ENCODE measurements around the gene CMA1.

DNA sequence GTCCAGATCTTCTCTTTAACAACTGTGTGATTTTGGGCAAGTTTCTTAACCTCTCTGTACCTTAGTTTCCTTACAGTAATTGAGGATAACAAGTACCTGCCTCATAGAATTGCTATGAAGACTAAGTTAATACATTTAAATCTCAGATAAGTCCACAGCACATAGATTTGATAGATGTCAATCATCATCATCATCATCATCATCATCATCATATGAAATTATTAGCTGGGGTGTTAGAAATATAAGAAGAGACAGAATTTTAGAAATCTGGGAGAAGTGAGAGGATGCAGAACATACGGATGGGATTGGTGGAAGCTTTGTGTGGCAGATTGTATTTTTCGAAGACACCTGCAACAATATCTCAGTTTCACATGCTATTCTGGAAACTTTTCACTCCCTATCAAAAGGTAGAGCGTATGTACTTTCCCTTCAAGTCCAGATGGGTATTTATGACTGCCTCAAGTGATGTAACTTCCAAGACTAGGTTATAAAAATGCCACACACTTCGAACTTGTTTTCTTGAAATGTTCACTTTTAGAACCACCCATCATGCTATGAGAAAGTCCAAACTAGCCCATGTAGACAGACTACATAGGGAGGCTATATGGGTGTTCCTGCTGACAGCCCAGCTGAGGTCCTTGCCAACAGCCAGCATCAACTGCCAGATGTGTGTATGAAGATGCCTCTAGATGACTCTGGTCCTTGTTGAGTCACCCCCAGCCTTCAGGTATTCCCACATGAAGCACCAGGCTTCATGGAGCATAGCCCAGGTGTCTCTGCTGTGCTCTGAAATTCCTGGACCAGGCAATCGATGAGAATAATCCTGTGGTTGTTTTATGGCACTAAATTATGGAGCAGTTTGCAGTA is 44.8 kb downstream of the CMA1 start:
- TF ChIP-seq, protein P1, sequence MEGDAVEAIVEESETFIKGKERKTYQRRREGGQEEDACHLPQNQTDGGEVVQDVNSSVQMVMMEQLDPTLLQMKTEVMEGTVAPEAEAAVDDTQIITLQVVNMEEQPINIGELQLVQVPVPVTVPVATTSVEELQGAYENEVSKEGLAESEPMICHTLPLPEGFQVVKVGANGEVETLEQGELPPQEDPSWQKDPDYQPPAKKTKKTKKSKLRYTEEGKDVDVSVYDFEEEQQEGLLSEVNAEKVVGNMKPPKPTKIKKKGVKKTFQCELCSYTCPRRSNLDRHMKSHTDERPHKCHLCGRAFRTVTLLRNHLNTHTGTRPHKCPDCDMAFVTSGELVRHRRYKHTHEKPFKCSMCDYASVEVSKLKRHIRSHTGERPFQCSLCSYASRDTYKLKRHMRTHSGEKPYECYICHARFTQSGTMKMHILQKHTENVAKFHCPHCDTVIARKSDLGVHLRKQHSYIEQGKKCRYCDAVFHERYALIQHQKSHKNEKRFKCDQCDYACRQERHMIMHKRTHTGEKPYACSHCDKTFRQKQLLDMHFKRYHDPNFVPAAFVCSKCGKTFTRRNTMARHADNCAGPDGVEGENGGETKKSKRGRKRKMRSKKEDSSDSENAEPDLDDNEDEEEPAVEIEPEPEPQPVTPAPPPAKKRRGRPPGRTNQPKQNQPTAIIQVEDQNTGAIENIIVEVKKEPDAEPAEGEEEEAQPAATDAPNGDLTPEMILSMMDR (tag by site-specific recombination; IDR thresholded peaks at IDR 0.05), result no peak
- TF ChIP-seq, protein P2, sequence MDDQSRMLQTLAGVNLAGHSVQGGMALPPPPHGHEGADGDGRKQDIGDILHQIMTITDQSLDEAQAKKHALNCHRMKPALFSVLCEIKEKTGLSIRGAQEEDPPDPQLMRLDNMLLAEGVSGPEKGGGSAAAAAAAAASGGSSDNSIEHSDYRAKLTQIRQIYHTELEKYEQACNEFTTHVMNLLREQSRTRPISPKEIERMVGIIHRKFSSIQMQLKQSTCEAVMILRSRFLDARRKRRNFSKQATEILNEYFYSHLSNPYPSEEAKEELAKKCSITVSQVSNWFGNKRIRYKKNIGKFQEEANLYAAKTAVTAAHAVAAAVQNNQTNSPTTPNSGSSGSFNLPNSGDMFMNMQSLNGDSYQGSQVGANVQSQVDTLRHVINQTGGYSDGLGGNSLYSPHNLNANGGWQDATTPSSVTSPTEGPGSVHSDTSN (CRISPR knock-in tag; IDR thresholded peaks at IDR 0.05), result no peak
- no peak for TF ChIP-seq ZNF350 (tag by site-specific recombination; IDR thresholded peaks at IDR 0.05)
- no peak for TF ChIP-seq ZNF558 (tag by site-specific recombination; IDR thresholded peaks at IDR 0.05)
- no peak for TF ChIP-seq ZNF2 (tag by site-specific recombination; IDR thresholded peaks at IDR 0.05)
- TF ChIP-seq ZNF274 (IDR thresholded peaks at IDR 0.05; ENCODE audit: low read length), result no peak
- no peak for TF ChIP-seq ZNF274 (tag by site-specific recombination; IDR thresholded peaks at IDR 0.05; ENCODE audit: borderline replicate concordance)
- TF ChIP-seq, protein P3, sequence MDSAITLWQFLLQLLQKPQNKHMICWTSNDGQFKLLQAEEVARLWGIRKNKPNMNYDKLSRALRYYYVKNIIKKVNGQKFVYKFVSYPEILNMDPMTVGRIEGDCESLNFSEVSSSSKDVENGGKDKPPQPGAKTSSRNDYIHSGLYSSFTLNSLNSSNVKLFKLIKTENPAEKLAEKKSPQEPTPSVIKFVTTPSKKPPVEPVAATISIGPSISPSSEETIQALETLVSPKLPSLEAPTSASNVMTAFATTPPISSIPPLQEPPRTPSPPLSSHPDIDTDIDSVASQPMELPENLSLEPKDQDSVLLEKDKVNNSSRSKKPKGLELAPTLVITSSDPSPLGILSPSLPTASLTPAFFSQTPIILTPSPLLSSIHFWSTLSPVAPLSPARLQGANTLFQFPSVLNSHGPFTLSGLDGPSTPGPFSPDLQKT (IDR thresholded peaks at IDR 0.05; ENCODE audit: borderline replicate concordance, low read depth, low read length), result no peak
- TF ChIP-seq, protein P4, sequence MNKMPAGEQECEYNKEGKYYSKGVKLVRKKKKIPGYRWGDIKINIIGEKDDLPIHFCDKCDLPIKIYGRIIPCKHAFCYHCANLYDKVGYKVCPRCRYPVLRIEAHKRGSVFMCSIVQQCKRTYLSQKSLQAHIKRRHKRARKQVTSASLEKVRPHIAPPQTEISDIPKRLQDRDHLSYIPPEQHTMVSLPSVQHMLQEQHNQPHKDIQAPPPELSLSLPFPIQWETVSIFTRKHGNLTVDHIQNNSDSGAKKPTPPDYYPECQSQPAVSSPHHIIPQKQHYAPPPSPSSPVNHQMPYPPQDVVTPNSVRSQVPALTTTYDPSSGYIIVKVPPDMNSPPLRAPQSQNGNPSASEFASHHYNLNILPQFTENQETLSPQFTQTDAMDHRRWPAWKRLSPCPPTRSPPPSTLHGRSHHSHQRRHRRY (tag by site-specific recombination; IDR thresholded peaks at IDR 0.05), result no peak
- TF ChIP-seq ZNF76 (tag by site-specific recombination; IDR thresholded peaks at IDR 0.05; ENCODE audit: borderline replicate concordance, low read depth), result no peak
- no peak for TF ChIP-seq ZNF624 (tag by site-specific recombination; IDR thresholded peaks at IDR 0.05)

Data from HEK293 (cell line).